H54 (cell line): ENCODE measurements around the gene TLCD1.

Experiments
- DNase-seq: peaks from one replicate; pipeline ENCODE4 v3.0.0; 2011; ENCODE audit warnings: low spot score, mixed read lengths; ENCODE audit not compliant: insufficient read length
- FAIRE-seq: peaks from 3 replicates; lab custom pipeline; 2011; peaks lifted over from hg19 to GRCh38; lab: Jason Lieb, UNC
- POLR2A ChIP-seq: IDR thresholded peaks from 2 replicates; pipeline ENCODE4 v1.6.1; 2011; ENCODE audit warnings: low read depth, mild to moderate bottlenecking, low read length

TLCD1 gene

GRCh38 chr17:28706471-28707338, 19.3 kb downstream of the TLCD1 start:
- TF ChIP-seq POLR2A = no peak
- FAIRE-seq (no peak), DNase-seq (no peak)

- TF ChIP-seq POLR2A = no peak
- FAIRE-seq (no peak), DNase-seq (no peak)
Observed at GRCh38 chr17:28705728-28706334, 20.2 kb downstream of the TLCD1 start.

DNA sequence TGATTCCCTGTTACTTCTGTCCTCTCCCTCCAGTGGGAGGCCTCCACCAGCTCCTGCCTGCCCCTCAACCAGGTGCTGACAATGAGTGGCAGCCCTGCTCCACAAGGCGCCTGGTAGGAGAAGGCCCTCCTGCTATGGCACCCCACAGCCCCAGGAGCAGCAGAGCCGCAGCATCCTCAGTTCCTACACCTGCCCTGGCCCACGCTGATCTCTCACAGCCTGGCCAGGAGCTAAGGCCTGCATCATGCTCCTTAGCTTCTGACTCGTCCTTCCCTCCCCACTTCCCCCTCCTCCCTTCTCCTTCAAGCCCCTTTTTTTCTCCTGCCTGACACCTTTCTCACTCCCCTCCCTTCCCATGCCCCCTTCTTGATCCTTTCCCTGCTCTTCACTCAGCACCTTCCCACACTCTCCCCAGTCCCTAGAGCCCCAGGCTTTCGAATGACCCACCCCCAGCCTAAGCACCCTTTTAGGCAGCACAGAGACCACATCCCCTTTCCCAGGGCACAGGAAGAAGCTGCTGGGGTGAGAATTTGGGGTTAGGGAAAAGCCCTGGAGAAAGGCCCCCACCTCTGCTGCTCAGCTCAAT, 20.9 kb downstream of the TLCD1 start:
- no peak for TF ChIP-seq POLR2A
- FAIRE-seq = no peak
- no peak for DNase-seq

DNA sequence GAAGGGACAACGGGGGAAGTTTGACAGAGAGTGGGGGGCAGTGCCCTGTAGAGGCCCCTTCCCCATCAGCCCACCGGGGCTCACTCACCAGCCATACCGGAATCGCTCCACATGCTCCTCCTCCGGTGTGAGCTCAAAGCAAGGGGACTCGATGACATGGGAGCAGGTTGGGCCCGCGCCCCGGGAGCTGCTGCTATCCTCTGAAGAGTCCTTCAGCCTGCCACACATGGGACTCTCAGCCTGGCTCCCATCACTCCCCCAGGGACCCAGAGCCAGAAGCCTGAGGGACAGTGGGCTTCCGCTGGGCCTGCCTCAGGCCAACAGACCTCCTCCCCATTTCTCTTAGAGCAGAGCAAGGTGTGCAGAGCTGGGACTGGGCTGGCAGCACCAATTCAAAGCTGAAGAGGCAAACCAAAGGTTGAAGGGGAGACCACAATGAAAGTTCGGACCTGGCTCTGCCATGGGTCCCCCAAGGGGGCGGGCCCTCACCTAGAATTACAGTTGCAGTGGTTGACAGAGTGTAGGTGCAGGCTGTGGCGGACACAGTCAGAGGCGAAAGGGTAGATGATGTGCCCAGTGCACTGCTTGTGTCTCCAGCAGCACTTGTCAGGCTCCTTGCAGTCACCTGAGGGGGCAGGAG, 21.7 kb downstream of the TLCD1 start:
- no peak for FAIRE-seq
- no peak for TF ChIP-seq POLR2A
- DNase-seq = no peak

GRCh38 chr17:28703552-28704218, 22.3 kb downstream of the TLCD1 start:
- FAIRE-seq (no peak), DNase-seq (no peak)
- TF ChIP-seq POLR2A = no peak

GRCh38 chr17:28702752-28703150, 23.3 kb downstream of the TLCD1 start:
- DNase-seq = no peak
- no peak for TF ChIP-seq POLR2A
- no peak for FAIRE-seq

- no peak for TF ChIP-seq POLR2A
- no peak for FAIRE-seq
- no peak for DNase-seq
Observed at GRCh38 chr17:28702026-28702751, 23.8 kb downstream of the TLCD1 start.

DNA sequence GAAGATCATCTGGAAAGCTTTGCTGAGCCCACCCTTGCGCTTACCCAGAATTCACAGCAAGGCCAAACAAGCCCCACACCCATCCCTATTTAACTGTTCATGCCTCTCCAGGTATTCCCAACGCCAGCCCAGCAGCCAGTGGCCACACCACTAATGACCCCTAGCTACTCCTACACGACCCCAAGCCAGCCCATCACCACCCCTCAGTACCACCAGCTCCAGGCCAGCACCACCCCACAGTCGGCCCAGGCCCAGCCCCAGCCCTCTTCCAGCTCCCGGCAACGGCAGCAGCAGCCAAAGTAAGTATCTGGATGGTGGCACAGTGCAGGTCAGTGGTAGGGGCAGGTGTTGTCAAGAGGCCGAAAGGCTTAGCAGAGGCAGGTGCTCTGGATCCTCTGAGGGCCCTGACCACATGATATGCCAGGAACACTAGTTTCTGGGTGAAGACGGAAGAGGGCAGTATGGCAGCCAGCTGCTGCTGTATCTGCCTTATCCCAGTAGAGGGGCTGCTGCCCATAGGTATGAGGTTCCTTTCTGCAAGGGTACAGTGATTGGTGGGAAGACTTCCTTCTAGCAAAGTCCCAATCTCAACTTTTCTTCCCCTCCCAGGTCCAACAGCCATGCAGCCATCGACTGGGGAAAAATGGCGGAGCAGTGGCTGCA, 25.1 kb downstream of the TLCD1 start:
- no peak for DNase-seq
- no peak for TF ChIP-seq POLR2A
- no peak for FAIRE-seq

DNA sequence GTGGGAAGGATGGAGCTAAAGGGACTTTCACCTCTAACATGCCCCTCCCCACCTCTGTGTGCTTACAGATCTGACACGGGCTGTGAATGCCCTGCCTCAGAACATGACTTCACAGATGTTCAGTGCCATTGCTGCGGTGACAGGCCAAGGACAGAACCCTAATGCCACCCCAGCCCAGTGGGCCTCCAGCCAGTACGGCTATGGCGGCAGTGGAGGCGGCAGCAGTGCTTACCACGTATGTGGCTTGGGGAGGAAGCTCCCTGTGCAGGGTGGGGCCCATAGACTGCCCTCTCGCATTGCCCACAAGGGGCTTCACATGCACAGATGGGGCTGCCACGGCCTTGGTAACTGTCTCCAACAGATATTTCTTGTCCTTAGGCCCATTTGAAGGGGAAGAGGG, 25.8 kb downstream of the TLCD1 start:
- DNase-seq (no peak), FAIRE-seq (no peak)
- no peak for TF ChIP-seq POLR2A

- no peak for TF ChIP-seq POLR2A
- FAIRE-seq (no peak), DNase-seq (no peak)
Observed at GRCh38 chr17:28698253-28698941, 27.6 kb downstream of the TLCD1 start.

- no peak for TF ChIP-seq POLR2A
- FAIRE-seq (no peak), DNase-seq (no peak)
Observed at GRCh38 chr17:28693869-28694268, 32.2 kb downstream of the TLCD1 start.

- DNase-seq (no peak), FAIRE-seq (no peak)
Observed at GRCh38 chr17:28689011-28689410, 37.0 kb downstream of the TLCD1 start.

More at GRCh38 chr17:28689011-28689410, 37.0 kb downstream of the TLCD1 start:
- no peak for TF ChIP-seq POLR2A
